Non-pigmented ciliary epithelial cell (primary cell): ENCODE data around the gene NKAIN2.
"Not testable (repeated sequence)": the region's sequence is repeated elsewhere in the genome, so short reads cannot be mapped to it uniquely, and the experiment has no call there.

Experiments
- DNase-seq: peaks from one replicate; pipeline ENCODE4 v3.0.0-alpha.2; 2010; ENCODE audit warnings: low read depth

NKAIN2 gene

DNA sequence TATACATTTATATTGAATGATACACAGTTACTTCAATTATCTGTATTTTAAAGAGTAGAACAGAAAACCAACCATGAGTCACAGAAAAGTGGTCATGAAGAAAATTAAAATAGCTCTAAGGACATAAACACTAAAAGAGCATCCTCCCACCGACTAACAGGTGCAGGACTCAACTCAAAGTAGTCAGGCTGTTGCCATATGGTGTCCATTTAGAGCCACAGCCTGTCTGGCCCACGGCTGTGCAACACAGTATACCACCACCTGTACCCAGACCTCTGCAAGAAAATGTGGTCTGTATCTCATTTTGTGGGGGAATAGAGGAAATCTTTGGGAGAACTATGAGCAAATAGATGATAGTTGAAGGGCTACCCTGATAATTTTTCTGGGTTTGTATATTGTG is 708.8 kb downstream of the NKAIN2 start:
- no peak for DNase-seq

DNA sequence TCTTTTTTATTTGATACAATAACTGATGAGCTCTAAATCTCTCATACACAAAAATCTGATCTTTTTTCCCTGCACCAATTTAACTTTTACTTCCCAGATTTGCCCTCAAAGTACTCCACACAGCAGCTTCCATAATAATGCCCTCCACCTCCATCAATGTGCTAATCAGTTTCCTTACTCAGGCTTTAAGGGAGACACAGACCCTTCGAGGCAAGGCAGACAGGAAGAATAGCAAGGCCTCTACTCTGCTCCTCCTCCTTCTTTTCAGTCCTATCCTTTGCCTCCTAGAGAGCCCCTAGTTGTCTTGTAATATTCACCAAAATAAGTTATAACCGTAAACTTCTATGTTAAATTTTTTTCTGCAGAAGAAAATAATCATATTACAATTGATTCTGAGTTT is 713.7 kb downstream of the NKAIN2 start:
- DNase-seq = no peak

DNA sequence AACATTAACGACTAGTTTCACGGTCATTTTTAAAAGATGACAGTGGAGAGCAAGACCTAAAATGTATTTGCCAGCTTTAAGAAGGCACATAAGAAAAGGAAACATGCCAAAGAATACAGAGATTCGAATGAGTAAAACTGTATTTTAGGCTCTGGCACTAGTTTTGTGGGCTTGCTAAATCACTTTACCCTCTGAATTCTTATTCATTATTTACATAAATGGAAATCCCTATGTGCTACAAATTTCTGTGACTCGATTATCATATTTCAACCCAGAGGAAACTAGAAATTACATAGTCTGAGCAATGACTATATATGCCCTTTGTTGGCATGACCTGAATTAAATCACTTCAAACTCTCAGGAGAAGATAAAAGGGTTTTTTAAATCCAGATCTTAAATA is 716.8 kb downstream of the NKAIN2 start:
- DNase-seq = no peak

DNA sequence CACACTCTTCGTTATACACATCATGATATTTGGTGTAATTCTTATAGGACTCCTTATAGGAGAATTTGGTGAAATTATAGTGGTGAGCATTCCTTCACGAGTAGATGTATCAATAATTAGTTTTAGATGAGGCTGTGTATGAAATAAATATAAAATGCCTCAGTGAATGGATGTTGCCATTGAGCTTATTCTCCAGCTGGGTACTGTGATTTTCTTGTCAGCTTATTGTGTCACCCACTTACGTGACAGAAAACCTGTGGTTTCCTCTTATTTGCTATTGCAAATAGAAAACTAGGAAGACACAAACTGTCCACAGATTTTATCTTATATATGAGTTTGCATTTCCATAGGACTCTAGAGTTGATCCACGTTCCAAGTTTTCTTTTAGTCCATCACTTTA is 718.7 kb downstream of the NKAIN2 start:
- DNase-seq = no peak

DNA sequence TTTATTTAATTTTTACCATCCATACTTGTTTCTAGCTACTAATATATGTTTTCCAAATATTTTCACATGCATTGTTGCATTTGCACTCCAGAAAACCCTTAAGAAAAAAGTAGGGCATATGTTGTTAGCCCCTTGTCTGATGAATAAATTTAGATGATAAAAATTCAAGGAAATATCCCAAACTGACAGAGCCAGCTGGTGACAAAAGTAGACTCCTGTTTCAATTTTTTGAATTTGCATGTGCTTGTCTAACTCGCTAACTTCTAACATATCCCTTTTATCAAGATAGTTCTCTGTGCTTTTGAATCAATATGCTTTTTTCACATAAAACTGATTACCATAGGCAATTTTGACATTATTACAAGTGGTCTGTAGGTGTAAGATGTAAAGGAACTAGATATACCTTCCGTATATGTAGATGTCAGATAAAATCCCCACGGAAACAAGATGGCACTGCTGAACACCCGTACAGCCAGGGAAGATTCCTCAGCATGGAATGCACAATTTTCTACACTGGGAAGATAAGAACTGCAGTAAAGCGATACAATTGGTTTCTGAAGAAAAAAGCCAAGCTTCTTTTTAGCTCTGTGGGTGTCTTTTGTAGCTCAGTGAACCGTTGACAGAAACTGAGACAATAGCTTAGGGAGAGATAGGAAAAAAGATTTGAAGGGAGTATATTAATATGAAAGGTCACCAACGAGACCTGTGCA is 721.0 kb downstream of the NKAIN2 start:
- no peak for DNase-seq

DNA sequence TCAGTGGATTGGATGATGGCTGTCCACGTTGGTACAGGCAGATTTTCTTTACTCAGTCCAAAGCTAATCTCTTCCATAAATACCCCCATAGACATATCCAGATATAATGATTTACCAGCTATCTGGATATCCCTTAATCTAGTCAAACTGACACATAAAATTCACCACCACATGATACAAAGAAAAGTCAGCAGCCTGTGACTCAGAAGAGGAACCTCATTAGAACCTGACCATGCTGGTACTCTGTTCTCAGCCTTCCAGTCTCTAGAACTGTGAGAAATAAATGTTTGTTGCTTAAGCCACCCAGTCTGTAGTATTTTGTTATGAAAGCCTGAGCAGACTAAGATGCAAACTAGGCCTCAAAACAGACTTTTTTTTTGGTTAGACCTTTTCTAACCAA is 727.3 kb downstream of the NKAIN2 start:
- DNase-seq = no peak

DNA sequence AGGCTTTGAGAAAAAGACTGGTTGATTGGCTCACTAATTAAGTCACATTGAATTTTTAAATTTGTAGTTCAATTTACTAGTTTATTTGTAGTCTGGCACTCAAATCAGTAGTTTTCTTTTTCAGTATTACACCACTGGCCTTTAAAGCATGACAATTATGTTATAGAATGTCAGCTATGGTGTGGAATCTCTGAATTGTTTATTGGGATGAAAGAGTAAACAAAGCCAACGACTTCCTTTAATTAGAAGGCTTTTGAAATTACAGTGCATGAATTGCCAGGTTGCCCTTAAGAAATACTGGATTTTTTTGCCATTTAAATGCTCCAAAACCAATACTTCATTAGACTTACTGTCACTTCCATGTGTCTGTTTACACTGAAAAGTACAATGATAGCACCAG is 731.6 kb downstream of the NKAIN2 start:
- DNase-seq = no peak

DNA sequence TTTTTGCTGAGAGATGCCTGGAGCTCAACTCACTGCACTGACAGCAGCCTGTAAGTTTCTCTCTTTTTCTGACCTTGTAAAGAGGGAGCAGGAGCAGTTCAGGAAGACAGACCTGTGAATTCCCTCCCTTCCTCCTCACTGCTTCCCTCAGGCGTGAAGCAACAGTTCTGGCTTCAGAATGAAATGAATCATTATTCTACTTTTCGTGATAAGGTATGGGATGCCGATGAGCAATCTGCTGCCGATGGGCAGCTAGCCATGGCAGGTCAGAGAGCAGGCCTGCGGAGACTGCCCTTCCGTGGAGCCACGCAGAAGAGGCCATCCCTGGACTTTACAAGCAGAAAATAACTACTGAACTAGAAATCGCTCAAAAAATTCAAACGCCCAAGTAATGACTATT is 732.1 kb downstream of the NKAIN2 start:
- DNase-seq = peak; percentile 20

DNA sequence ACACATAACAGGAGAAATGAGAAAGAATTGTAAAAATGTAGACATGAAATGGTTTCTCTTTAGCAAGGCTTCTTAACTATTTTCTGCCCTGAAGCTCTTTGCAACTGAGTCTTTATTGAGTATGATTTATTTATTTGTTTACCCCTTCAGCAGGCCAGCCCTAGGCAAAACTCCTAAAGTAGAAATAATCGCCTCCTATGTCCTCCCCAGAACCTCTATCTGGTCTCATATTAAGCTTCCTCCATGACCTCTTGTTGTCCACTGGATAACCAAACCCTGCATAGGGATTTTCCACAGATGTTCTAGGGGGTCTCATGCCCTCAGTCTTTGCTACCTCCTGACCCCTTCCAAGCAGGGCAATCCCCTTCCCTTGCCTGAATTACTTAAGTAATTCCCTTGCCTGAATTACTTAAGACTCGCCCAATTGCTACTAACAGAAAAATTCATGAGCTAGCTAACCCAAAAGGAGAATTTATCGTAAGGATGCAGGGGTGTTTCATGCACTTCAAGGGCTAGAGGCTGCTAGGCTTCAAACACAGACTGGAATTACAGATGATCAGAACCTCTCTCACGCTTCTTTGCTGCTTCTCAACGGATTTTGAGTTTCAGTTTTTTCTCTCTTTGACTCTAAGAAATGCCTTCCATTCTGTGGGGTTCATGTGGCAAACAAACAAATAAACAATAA is 732.6 kb downstream of the NKAIN2 start:
- no peak for DNase-seq

DNA sequence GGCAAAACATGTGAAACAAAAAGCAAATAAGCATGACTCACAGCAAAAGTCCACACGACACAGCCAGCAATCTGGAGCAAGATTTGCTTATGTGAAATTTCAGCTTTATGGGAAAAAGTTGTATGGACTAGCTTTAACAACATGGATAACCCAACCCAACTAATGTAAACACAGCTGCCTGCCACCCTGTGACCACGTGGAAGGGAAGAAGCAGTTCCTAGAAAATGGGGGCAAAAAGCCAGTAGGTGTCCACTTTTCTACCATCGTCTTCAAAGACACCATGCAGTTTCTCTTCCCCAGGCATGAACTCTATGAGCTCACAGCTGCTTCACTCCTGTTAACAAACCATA is 733.2 kb downstream of the NKAIN2 start:
- DNase-seq = no peak

DNA sequence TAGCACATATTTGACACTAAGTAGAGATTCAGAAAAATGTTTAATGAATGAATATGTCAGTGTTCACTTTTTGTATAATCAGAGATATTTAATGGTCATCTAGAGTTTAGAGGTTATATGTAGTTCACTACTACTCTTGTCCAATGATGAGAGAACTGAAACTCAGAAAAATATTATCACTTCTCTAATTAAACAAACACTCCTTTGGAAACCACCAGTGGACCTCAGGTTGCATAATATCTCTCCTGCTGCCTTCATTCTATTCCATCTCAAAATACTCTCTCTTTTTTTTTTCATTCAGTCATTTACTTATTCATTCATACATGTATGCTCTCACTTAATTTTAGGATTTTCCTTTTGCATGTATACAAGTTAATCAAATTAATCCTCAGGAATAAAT is 735.4 kb downstream of the NKAIN2 start:
- no peak for DNase-seq

DNA sequence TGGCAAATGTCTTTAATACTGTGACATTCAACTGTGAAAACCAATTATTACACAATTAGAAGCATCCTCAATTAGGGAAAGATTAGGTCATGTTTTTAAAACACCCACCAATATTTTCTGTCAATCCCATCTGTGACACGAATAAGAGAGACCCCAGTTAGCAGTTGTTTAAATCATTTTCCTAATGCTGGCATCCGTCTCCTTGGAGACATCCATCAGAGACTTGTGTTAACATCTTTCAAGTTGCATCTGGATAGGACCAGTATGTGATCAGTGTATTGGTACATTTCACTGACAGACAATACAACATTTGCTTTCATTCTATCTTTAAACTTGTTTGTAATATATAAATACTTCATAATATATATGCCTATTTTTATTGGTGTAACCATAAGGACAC is 737.9 kb downstream of the NKAIN2 start:
- no peak for DNase-seq

DNA sequence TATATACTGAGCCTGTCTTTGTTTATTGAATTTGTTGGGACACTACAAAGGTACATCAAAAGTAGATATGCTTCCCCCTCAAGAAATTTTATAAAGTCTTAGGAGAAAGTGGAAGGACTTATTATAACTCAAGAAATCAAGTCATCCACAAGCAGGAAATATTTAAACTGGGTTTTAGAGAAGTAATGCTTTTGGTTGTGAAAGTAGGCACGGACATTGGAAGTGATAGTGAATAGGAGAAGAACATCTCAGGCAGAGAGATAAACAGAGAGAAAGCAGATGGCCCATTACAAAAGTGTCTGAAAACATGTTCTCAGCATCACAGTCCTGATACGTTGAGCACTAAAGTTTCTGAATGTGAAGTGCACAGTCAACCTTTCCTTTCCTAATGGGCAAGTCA is 742.9 kb downstream of the NKAIN2 start:
- no peak for DNase-seq

DNA sequence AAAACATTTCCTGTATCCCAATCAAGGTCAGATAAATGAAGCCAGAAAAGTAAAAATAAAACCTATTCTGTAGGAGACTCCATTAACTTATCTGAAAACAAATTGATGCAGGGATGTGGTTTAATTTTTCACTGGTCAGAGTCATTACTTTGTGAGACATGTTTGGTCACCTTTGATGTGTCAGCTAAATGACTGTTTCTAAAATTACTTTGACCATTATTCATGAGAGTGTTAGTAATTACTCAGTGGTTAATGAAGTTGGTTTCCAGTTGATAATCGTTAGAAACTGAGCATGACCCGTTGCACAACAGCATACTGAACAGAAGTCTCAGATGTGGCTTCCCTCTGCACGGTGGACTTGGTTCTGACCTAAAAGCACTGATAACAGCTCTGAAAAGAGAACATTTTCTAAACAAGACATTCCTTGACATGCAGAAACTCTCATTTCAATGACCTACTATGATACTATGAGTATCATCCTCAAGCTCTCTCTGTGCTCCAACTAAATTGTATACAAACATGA is 748.1 kb downstream of the NKAIN2 start:
- no peak for DNase-seq

DNA sequence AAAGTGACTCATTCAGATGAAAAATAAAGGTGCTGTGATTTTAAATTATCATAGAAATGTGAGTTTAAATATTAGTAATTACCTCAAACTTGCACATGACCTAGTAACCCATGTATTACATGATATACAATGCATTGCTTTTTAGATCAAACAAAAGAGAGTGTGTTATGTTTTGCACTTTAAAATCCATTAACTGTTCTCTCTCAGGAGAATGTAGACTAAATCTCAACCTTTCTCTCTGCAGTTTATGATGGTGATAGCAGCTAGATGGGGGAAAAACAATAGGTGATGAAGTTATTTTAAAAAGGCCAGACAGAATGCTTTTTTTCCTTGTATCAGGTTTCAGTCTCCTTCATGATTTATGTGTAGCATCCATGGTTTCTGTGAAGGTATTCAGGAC is 754.2 kb downstream of the NKAIN2 start:
- DNase-seq = no peak

DNA sequence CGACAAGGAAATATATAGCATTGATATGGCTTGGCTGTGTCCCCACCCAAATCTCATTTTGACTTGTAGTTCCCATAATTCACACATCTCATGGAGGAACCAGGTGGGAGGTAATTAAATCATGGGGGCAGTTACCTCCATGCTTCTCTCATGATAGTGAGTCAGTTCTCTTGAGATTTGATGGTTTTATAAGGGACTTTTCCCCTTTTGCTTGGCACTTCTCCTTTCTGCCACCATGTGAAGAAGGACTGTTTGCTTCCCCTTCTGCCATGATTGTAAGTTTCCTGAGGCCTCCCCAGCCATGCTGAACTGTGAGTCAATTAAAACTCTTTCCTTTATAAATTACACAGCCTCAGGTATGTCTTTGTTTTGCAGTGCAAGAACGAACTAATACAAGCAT is 756.4 kb downstream of the NKAIN2 start:
- DNase-seq = not testable (repeated sequence)

DNA sequence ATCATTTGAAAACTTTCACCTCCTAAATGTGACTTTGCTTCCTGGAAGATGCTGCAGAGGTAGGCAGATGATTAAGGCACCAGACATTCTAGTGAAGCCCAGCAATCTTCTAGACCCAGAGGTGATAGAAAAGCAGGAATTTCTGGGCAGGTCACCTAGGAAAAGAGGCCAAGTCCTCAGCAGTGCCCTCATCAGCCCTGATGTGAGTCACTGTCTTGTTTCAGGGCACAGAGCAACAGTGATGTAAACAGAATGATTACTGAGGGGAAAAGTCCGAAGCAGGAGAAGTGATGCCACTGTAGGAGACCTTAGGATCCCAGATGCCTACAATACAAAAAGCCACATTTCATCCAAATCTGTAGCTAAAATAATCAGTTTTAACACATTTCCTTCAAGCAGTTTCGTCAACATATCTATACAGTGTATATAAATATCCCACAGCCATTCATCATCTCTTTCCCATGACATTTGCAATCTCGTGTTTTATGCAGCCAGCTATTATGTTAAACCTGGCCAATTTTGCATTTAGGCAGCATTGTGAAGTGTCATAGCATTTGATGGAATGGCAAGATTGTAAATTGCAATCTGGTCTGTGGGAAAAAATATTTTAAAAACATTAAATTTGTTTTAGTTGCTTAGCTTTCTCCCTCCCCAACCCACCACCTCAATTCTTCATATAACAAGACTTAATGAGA is 757.4 kb downstream of the NKAIN2 start:
- no peak for DNase-seq

DNA sequence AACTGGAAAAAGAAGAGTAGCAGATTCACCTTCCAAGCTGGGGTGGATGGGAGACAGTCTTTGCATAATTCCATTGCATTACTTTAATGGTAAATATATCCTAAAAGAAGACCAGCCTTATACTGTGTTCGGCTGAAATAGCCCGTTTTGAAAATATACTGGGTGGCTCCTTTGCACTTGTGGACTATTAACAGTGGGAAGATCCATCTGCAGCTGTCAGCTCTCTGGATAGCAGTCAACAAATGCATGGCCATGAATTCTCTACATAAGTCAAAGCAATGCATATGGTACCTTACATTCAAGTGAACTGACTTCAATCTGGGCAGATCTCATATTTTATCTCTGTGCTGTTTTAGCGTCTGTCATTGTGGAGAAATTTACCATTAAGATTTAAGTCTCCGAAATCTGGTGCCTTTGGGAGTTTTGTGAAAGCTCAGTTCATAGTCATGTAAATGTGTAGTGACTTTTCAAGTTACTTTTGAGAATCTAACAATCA is 758.0 kb downstream of the NKAIN2 start:
- no peak for DNase-seq

DNA sequence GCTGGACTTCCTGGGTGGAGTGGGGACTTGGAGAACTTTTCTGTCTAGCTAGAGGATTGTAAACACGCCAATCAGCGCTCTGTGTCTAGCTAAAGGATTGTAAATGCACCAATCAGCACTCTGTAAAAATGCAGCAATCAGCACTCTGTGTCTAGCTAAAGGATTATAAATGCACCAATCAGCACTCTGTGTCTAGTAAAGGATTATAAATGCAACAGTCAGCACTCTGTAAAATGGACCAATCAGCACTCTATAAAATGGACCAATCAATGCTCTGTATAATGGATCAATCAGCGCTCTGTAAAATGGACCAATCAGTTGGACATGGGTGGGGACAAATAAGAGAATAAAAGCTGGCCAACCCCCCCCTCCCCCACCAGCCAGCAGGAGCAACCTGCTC is 760.5 kb downstream of the NKAIN2 start:
- not testable (repeated sequence) for DNase-seq

DNA sequence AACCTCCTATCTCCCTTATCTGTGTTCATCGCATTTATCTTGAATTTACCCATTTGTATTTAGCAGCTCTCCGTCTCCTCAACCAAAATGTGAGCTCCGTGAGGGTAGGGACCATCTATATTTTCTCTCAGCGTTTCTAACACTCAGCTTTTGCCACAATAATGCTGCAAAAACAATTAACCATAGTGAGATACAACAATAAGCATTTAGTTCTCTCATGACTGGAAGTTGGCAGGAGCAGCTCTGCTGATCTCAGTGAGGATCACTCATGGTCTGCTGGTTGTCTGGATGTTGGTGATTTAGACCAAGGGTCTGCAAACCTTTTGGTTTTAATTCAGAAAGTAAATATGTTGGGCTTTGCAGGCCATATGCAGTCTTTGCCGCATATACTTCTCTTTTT is 763.7 kb downstream of the NKAIN2 start:
- no peak for DNase-seq

DNA sequence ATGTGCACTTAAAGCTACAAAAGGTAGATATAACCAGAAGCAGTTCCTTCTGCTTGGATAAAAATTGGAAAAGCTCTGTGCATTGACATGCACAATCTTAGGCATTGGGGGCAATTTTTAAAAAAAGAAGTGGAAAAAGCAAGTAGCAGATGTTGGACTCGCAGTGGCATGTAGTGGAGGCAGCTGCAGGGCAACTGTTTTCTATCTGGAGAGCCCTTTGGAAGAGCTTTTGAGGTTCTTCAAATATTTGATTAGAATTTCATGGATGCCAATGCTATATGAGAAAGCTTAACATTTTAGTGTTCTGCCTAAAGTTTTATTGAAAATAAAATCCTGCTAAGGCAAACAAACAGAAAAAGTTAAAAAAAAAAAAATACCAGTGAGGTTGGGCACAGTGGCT is 770.3 kb downstream of the NKAIN2 start:
- DNase-seq = no peak

DNA sequence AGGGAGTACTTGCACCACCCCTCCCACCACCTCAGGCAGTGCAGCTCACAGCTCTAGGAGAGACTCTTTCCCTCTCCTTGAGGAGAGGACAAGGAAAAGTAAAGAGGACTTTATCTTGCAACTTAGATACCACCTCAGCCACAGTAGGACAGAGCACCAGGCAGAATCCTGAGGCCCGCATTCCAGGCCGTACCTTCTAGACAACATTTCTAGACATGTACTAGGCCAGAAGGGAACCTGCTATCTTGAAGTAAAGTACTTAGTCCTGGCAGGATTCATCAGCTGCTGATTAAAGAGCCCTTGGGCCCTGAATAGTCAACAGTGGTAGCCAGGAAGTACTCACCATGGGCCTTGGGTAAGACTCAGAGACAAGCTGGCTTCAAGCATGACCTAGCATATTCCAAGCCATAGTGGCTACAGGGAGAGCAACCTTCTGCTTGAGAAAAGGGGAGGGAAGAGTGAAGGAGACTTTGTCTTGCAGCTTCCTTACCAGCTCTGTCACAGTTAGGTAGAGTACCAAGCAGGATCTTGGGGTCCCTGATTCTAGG is 774.1 kb downstream of the NKAIN2 start:
- DNase-seq = no peak

DNA sequence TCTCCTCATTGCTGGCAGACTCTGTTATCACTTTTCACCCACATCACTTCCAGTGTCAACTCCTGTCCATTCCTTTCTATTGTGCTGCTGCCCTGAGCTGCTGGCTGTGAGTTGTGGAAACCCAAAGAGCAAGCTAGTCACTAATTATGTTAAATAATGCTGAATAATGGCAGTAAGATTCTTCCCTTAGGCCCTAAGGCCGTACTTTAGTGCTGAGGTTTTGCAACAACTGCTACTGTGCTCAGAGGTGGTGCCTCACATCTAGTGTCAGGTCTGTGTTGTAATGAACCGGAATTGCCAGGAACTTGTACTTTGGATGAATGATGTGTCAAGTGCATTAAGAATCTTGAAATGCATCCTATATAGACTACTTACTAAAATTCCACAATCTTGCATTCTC is 786.3 kb downstream of the NKAIN2 start:
- no peak for DNase-seq
